HuH-7 (cell line): Measurements from ENCODE around the gene TSACC.

Experiments used
- DNase-seq: peaks from one replicate; pipeline ENCODE4 v3.0.0; 2011; ENCODE audit warnings: low spot score

TSACC gene

GRCh38 chr1:156394082-156394481 is 55.8 kb downstream of the TSACC start:
- no peak for DNase-seq

GRCh38 chr1:156394835-156395461 is 56.6 kb downstream of the TSACC start:
- no peak for DNase-seq
